ENCODE results near the gene TMEM239. TPM values are rescaled to one million over a fixed set of nuclear protein-coding genes. Genes with fewer than 3 reads are reported as not detected.

The TMEM239 gene
- total and polyA plus RNA-seq, 2 of the 8 experiments (the other 6 are each of a cell fraction or from before 2014, with no cell fraction given) = not detected

DNA sequence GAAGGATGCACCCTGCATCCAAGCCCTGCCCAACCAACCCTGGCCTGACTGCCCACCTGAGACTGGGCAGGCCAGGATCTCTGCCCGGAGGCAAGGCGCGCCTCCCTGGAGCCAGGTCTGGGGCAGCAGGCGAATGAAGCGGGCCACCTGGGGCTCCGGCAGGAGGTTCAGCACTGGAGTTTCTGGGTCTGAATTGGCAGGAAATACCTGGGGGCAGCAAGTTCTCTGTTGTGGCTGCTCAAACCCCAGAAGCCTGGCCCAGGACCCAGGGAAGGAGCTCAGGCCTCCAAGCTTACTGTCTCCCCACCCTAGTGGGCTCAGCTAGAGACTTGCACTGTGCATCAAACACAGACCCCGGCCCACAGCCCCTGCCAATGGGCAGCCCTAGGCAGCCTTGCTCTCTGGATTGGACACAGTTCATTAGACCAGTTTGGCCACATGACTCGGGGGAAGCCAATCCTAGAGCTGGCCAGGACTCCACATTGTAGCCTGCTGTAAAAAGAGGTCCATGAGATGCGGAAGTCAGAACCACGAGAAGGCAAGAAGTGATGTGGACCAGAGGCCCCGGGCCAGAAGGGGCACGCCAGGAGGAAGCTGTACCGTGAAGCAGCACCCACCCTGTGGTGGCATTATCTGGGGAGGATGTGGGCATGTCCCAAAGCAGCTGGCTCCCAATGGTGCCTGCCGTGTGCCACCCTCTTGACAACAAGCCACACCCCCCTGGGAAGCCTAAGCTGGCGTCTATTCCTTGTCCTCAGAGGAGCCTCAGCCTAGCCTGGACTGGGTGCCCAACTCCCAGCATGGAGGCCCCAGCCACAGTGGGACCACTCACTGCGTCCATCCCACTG lies 18.8 kb upstream of the TMEM239 start:
- H3K9ac ChIP-seq (replicated peaks in 1 of 4; ENCODE audit: extremely low read depth in 1 of 4, low read depth in 3 of 4, low read length in 3 of 4) = no peak overlapping the region
- CTCF ChIA-PET (ENCODE audit: partially characterized antibody) = interaction anchor here (0.6 to 2.1 kb wide), 4 partner anchors 17 to 41 kb away, joined by 3 to 4 read pairs (median 4); no protein-coding TSS in a partner anchor
- H3K27me3 ChIP-seq (replicated peaks in 1 of 4; ENCODE audit: control insufficient read depth in 3 of 4, extremely low read depth in 1 of 4, insufficient read depth in 3 of 4, low read length in 3 of 4) = peaks cover 2 to 16% (median 16%) of the 10 kb centered on the region in 4 experiments
- no peak overlapping the region for H2BK5ac ChIP-seq (ENCODE audit: low read depth, low read length)
- no peak overlapping the region for H2BK120ac ChIP-seq (replicated peaks; ENCODE audit: low read depth, low read length)
- H3K4me3 ChIP-seq (ENCODE audit: extremely low read depth in 1 of 4, insufficient read depth in 2 of 4, low read depth in 3 of 4, low read length in 4 of 4) = no peak overlapping the region
- H3K27ac ChIP-seq (ENCODE audit: low read depth, low read length) = no peak overlapping the region
- H3K23ac ChIP-seq (ENCODE audit: insufficient read length) = no peak overlapping the region
- no peak overlapping the region for H2AK5ac ChIP-seq (ENCODE audit: low read depth, low read length)
- peaks cover 0 to 21% (median 6%) of the 10 kb centered on the region in 4 experiments; a peak in 6 of 7 replicates for H3K4me1 ChIP-seq (replicated peaks in 1 of 4; ENCODE audit: control insufficient read depth in 3 of 4, insufficient read depth in 4 of 4, low read length in 3 of 4)
- no peaks in the 10 kb centered on the region for H3K79me2 ChIP-seq (ENCODE audit: control insufficient read depth in 1 of 2, insufficient read depth in 2 of 2, low read length in 2 of 2)
- H4K20me1 ChIP-seq (replicated peaks in 1 of 2; ENCODE audit: control insufficient read depth in 1 of 2, insufficient read depth in 2 of 2, low read length in 2 of 2) = peaks cover 0 to 12% of the 10 kb centered on the region in 2 experiments
- H3K18ac ChIP-seq (ENCODE audit: extremely low read depth, low read length) = no peak overlapping the region
- no peak overlapping the region for H2BK12ac ChIP-seq (ENCODE audit: low read depth, low read length)
- H4K91ac ChIP-seq (replicated peaks; ENCODE audit: insufficient read length, low read length) = no peak overlapping the region
- no peak overlapping the region for H3K4ac ChIP-seq (replicated peaks; ENCODE audit: insufficient read length, low read depth, low read length)
- H2BK20ac ChIP-seq (ENCODE audit: low read length) = no peak overlapping the region
- FAIRE-seq (no peak), DNase-seq (ENCODE audit: low read depth in 1 of 2, low spot score in 2 of 2) (no peak)
- no peak overlapping the region for H4K8ac ChIP-seq (ENCODE audit: extremely low read depth, insufficient read depth, low read length)
- POLR2A ChIA-PET (ENCODE audit: partially characterized antibody) = no interaction called here
- H2AFZ ChIP-seq (ENCODE audit: low read length) = no peak overlapping the region
- H2BK15ac ChIP-seq (ENCODE audit: low read length) = no peak overlapping the region
- H3K23me2 ChIP-seq (ENCODE audit: low read depth, low read length) = peaks cover 13% of the 10 kb centered on the region
- WGBS, 2 experiments (ENCODE audit: extremely low coverage in 1 of 2, insufficient coverage in 1 of 2, insufficient read length in 1 of 2, insufficient replicate concordance in 2 of 2, low coverage in 1 of 2, low lambda C conversion rate in 2 of 2, missing lambda C conversion rate in 1 of 2) = 87% methylated on average over 15 of the region's 16 CpGs; no CpG with 5 or more reads in 1 of the 2 experiments
- peaks cover 11 to 35% (median 20%) of the 10 kb centered on the region in 4 experiments; a peak in 6 of 8 replicates for H3K36me3 ChIP-seq (ENCODE audit: control insufficient read depth in 2 of 4, insufficient read depth in 4 of 4, low read length in 3 of 4)
- no peaks in the 10 kb centered on the region; the same call in 1 of the 2 replicates for H3K79me1 ChIP-seq (ENCODE audit: low read depth, low read length)
- no peaks in the 10 kb centered on the region for H3K9me3 ChIP-seq (ENCODE audit: insufficient read depth in 2 of 2, low read depth in 1 of 2, low read length in 1 of 2)
- no peak overlapping the region for H3K14ac ChIP-seq (ENCODE audit: insufficient read length)
- no peak overlapping the region for H3K56ac ChIP-seq (replicated peaks; ENCODE audit: insufficient read length, low read depth, low read length)
- no peak overlapping the region for H3K4me2 ChIP-seq (ENCODE audit: insufficient read depth in 1 of 2, low read depth in 2 of 2, low read length in 2 of 2)
- no peak overlapping the region for H4K5ac ChIP-seq (ENCODE audit: insufficient read length, low read depth, low read length)
- no peak for TF ChIP-seq TEAD4 (IDR thresholded peaks at IDR 0.05; ENCODE audit: low read depth, low read length)
- no peak for TF ChIP-seq CREB1 (IDR thresholded peaks at IDR 0.05)
- no peak for TF ChIP-seq EZH2 (IDR thresholded peaks at IDR 0.05; ENCODE audit: low read depth, low read length, severe bottlenecking)
- no peak for TF ChIP-seq SP4 (IDR thresholded peaks at IDR 0.05; ENCODE audit: low read length)
- no peak for TF ChIP-seq SAP30 (IDR thresholded peaks at IDR 0.05; ENCODE audit: insufficient read depth, insufficient replicate concordance, low read length)
- no peak for TF ChIP-seq JUND (IDR thresholded peaks at IDR 0.05; ENCODE audit: low read length)
- TF ChIP-seq SRF (IDR thresholded peaks at IDR 0.05; ENCODE audit: low read depth, low read length) = no peak
- no peak for TF ChIP-seq BCL11A (IDR thresholded peaks at IDR 0.05; ENCODE audit: low read depth in 2 of 2, low read length in 2 of 2)
- no peak for TF ChIP-seq SUZ12 (IDR thresholded peaks at IDR 0.05; ENCODE audit: low read length)
- TF ChIP-seq CTBP2 (IDR thresholded peaks at IDR 0.05; ENCODE audit: borderline replicate concordance, insufficient read depth, insufficient read length, low read length) = no peak
- TF ChIP-seq ZNF274 (IDR thresholded peaks at IDR 0.05; ENCODE audit: borderline replicate concordance, extremely low read depth, low read length) = no peak
- TF ChIP-seq, protein P1, sequence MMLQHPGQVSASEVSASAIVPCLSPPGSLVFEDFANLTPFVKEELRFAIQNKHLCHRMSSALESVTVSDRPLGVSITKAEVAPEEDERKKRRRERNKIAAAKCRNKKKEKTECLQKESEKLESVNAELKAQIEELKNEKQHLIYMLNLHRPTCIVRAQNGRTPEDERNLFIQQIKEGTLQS (IDR thresholded peaks at IDR 0.05; ENCODE audit: insufficient read depth, low read depth, low read length) = no peak

All from H1 (cell line).